BE2C (cell line): ENCODE data around the gene ZFPL1.

Experiments used
- DNase-seq: peaks from one replicate; pipeline ENCODE4 v3.0.0-alpha.2; 2020
- H3K27me3 ChIP-seq: fragments of 250-450 bp; sonication (Bioruptor Pico); 2 replicates; pipeline ENCODE4 v1.5.1; 2020; ENCODE audit warnings: mild to moderate bottlenecking
- H3K36me3 ChIP-seq: fragments of 250-450 bp; sonication (Bioruptor Pico); 2 replicates; pipeline ENCODE4 v1.5.1; 2020; ENCODE audit warnings: mild to moderate bottlenecking
- H3K4me1 ChIP-seq: fragments of 250-450 bp; sonication (Bioruptor Pico); 2 replicates; pipeline ENCODE4 v1.5.1; 2020
- H3K4me3 ChIP-seq: 2 replicates; pipeline ENCODE4 v1.5.1; 2011; ENCODE audit warnings: low read depth, low read length
- H3K9me3 ChIP-seq: fragments of 250-450 bp; sonication (Bioruptor Pico); 2 replicates; pipeline ENCODE4 v1.5.1; 2020
- TF ChIP-seq, protein P1 (sequence below): IDR thresholded peaks from 2 replicates; pipeline ENCODE4 v1.5.1; 2012; ENCODE audit warnings: mild to moderate bottlenecking, low read depth, low read length

ZFPL1 gene

DNA sequence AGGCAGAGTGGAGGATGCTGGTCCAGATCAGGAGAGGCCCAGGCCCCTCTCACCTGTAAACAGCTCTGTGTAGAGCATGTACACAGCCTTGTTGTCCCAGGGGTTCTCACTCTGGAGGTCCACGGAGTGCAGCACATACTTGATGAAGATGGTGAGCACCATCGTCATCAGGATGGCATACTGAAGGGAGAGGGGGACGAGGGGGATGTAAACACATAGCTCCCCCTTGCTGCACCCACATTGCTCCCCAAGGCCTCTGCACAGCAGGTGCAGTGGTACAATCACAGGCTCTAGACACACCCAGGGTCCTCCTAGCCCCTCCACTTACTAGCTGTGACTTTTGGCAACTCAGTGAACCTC is 47.4 kb downstream of the ZFPL1 start:
- Histone ChIP-seq H3K4me1 (no peaks in the 10 kb centered on the region), H3K9me3 (no peaks in the 10 kb centered on the region), H3K4me3 (no peak overlapping the region), H3K27me3 (no peaks in the 10 kb centered on the region), H3K36me3 (peaks cover 9% of the 10 kb centered on the region; the same call in 1 of the 2 replicates)
- no peak for DNase-seq
- TF ChIP-seq, protein P1, sequence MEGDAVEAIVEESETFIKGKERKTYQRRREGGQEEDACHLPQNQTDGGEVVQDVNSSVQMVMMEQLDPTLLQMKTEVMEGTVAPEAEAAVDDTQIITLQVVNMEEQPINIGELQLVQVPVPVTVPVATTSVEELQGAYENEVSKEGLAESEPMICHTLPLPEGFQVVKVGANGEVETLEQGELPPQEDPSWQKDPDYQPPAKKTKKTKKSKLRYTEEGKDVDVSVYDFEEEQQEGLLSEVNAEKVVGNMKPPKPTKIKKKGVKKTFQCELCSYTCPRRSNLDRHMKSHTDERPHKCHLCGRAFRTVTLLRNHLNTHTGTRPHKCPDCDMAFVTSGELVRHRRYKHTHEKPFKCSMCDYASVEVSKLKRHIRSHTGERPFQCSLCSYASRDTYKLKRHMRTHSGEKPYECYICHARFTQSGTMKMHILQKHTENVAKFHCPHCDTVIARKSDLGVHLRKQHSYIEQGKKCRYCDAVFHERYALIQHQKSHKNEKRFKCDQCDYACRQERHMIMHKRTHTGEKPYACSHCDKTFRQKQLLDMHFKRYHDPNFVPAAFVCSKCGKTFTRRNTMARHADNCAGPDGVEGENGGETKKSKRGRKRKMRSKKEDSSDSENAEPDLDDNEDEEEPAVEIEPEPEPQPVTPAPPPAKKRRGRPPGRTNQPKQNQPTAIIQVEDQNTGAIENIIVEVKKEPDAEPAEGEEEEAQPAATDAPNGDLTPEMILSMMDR, result no peak

DNA sequence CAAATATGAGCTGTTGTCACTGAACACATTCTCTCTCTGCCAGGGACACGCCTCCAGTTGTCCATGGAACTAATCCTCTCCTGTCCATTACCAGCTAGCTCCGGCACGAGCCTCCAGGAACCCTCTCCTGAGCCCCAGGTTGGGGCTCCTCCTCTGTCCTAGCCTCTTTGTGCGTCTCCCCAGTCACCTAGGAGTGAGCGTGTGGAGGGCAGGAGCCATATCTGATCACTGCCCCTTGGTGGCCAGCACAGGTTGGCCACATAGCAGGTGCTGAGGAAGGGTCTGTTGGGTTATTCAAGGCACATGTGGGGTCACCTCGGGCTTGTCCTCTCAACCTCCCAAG is 47.8 kb downstream of the ZFPL1 start:
- Histone ChIP-seq H3K4me3 (no peak overlapping the region), H3K9me3 (no peaks in the 10 kb centered on the region), H3K36me3 (peaks cover 9% of the 10 kb centered on the region; the same call in 1 of the 2 replicates), H3K27me3 (no peaks in the 10 kb centered on the region), H3K4me1 (no peaks in the 10 kb centered on the region)
- TF ChIP-seq, protein P1, result no peak
- no peak for DNase-seq

DNA sequence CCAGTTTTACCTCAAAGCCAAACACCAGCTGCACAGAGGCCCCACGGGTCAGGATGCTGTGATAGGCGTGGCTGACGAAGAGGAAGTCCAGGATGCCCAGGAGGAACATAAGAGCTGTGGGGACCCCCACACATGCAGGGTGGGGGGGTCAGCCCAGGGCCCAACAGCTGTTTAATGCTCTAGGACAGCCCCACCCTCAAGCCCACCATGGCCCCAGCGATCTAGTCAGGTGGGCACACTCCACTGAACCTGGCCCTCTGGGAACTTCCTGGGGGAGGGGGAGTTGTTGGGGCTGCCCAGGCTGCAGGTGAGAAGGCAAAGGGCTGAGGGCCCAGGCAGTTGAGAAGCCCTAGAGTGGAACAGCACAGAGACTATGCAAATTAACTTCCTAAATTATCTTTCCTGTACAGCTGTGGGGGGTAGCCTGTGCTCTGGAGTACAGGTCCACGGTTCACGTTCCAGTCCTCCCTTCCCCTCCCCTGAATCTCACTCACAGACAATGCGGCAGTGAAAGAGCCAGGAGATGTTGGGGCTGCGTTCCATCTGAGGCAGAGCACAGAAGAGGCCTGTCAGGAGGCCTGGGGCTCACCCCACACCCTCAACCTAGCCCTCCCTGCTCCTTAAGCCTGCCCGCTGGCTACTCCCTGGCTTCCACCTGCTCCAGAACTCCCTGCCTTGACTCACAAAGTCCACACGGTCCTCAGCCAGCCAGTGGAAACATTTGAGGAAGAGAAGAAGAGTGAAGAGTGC is 48.4 kb downstream of the ZFPL1 start:
- Histone ChIP-seq H3K4me3 (no peak overlapping the region), H3K36me3 (peaks cover 9% of the 10 kb centered on the region; the same call in 1 of the 2 replicates)

DNA sequence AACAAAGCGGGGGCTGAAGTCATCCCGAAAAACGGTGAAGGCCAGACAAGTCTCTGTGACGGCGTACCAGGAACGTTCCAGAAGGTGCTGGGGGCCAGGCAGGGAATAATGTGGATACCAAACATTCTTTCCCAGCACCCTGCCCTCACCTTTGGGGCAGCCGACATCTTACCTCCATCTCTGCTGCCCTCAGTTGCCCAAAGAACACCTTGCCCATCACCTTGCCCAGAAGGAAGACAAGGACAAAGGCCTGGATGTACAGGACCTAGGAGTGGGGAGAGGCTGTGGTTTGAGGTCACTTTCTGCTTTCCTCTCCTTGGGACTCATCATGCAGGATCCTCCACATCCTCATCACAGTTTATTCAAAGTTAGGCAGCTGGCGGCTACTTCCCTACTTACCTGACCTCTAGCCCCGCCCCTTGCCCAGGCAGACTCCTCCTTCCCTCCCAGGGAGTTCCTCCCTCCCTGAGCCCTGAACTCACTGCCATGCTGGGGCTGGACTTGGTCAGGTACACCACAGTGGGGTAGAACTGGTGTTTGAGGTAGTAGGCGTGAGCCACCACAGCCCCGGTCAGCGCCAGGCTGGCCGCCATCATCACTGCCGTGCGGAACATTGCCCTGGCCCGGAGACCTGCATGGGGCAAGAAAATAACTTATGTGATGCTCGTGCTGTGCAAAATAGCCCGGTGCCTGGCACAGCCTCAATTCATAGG is 49.1 kb downstream of the ZFPL1 start:
- Histone ChIP-seq H3K9me3 (no peaks in the 10 kb centered on the region), H3K36me3 (peaks cover 9% of the 10 kb centered on the region; the same call in 1 of the 2 replicates), H3K4me1 (no peaks in the 10 kb centered on the region), H3K27me3 (no peaks in the 10 kb centered on the region), H3K4me3 (peak overlapping the region; percentile 73)
- no peak for DNase-seq
- TF ChIP-seq, protein P1, result no peak

More for the DNA sequence above, 48.4 kb downstream of the ZFPL1 start:
- Histone ChIP-seq H3K9me3 (no peaks in the 10 kb centered on the region), H3K4me1 (no peaks in the 10 kb centered on the region), H3K27me3 (no peaks in the 10 kb centered on the region)
- TF ChIP-seq, protein P1, result no peak
- DNase-seq, result no peak

DNA sequence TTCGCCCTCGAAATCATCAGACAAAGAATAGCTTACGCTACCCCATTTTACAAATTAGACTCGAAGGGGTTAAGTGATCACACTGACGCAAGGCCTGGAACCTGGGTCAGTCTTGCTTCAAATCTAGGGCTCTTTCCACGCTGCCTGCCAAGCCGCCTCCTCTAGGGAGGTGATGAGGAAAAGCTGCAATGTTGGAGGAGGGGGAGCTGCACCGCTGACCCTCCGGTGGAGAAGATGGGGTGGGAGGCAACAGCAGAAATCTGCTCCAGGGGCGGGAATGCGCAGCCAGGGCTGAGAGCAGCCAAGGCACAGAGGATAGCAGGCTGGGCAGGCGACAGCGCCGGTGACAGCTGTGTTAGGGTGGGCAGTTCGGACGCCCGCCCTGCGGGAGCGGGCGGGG is 49.7 kb downstream of the ZFPL1 start:
- no peak for DNase-seq
- Histone ChIP-seq H3K4me1 (no peaks in the 10 kb centered on the region), H3K27me3 (no peaks in the 10 kb centered on the region), H3K36me3 (peaks cover 9% of the 10 kb centered on the region; the same call in 1 of the 2 replicates), H3K4me3 (peak overlapping the region; percentile 73), H3K9me3 (no peaks in the 10 kb centered on the region)
- TF ChIP-seq, protein P1, result no peak
